Measurements from ENCODE around the gene IRF4. TPM values are rescaled to one million over a fixed set of nuclear protein-coding genes. Genes with fewer than 3 reads are reported as not detected.

IRF4 gene
- total RNA-seq, 3 donors from 2014 or later, result 9.1 to 25.2 (median 13.0) TPM

GRCh38 chr6:408599-409102 lies 17.1 kb downstream of the IRF4 start:
- Histone ChIP-seq H3K36me3 (no peaks in the 10 kb centered on the region), H3K4me1 (no peaks in the 10 kb centered on the region), H3K4me3 (no peak overlapping the region), H3K9me3 (no peaks in the 10 kb centered on the region), H3K27me3 (peaks cover 0 to 4% of the 10 kb centered on the region in 2 donors), H3K27ac (no peak overlapping the region)
- DNase-seq (ENCODE audit: low spot score in 2 of 2), result no peak
- TF ChIP-seq POLR2A (IDR thresholded peaks at IDR 0.05) (no peak), POLR2AphosphoS5 (IDR thresholded peaks at IDR 0.05) (no peak), CTCF (IDR thresholded peaks at IDR 0.05) (no peak)
- intact Hi-C loops (cut with DNase I; ENCODE audit: low total_unique reads), result no loop called here

- Histone ChIP-seq H3K9me3 (peaks cover 0 to 4% of the 10 kb centered on the region in 2 donors), H3K4me3 (no peak overlapping the region), H3K4me1 (no peaks in the 10 kb centered on the region), H3K27me3 (peaks cover 0 to 4% of the 10 kb centered on the region in 2 donors), H3K36me3 (no peaks in the 10 kb centered on the region), H3K27ac (no peak overlapping the region)
- DNase-seq (ENCODE audit: low spot score in 2 of 2), result no peak
- intact Hi-C loops (cut with DNase I; ENCODE audit: low total_unique reads), result no loop called here
- TF ChIP-seq POLR2A (IDR thresholded peaks at IDR 0.05), result no peak
- no peak for TF ChIP-seq POLR2AphosphoS5 (IDR thresholded peaks at IDR 0.05)
- no peak for TF ChIP-seq CTCF (IDR thresholded peaks at IDR 0.05)
These were observed 17.9 kb downstream of the IRF4 start for GRCh38 chr6:409370-409972.

- TF ChIP-seq POLR2A (IDR thresholded peaks at IDR 0.05) (no peak), POLR2AphosphoS5 (IDR thresholded peaks at IDR 0.05) (no peak), CTCF (IDR thresholded peaks at IDR 0.05) (no peak)
- H3K27me3 ChIP-seq, result peaks cover 0 to 4% of the 10 kb centered on the region in 2 donors
- H3K27ac ChIP-seq, result no peak overlapping the region
- no peak overlapping the region for H3K4me3 ChIP-seq
- H3K4me1 ChIP-seq, result no peaks in the 10 kb centered on the region
- H3K9me3 ChIP-seq, result peaks cover 0 to 17% of the 10 kb centered on the region in 2 donors
- DNase-seq (ENCODE audit: low spot score in 2 of 2), result no peak
- intact Hi-C loops (cut with DNase I; ENCODE audit: low total_unique reads), result loop anchor here (10.0 kb wide), 1 partner anchor 64 kb away; no protein-coding TSS in a partner anchor
- no peaks in the 10 kb centered on the region for H3K36me3 ChIP-seq
These were observed 19.2 kb downstream of the IRF4 start for GRCh38 chr6:410555-411395.

GRCh38 chr6:411402-412145 lies 20.0 kb downstream of the IRF4 start:
- Histone ChIP-seq H3K9me3 (peaks cover 0 to 20% of the 10 kb centered on the region in 2 donors), H3K4me1 (no peaks in the 10 kb centered on the region), H3K27me3 (peaks cover 0 to 4% of the 10 kb centered on the region in 2 donors), H3K27ac (no peak overlapping the region), H3K36me3 (no peaks in the 10 kb centered on the region), H3K4me3 (no peak overlapping the region)
- DNase-seq (ENCODE audit: low spot score in 2 of 2), result no peak
- intact Hi-C loops (cut with DNase I; ENCODE audit: low total_unique reads), result loop anchor here (10.0 kb wide), 1 partner anchor 63 kb away; no protein-coding TSS in a partner anchor
- TF ChIP-seq POLR2AphosphoS5 (IDR thresholded peaks at IDR 0.05) (no peak), POLR2A (IDR thresholded peaks at IDR 0.05) (no peak), CTCF (IDR thresholded peaks at IDR 0.05) (no peak)

Measured in breast epithelium (tissue), 4 donors.